HepG2 (cell line): ENCODE results near the gene CHRD. TPM values are rescaled to one million over a fixed set of nuclear protein-coding genes. Genes with fewer than 3 reads are reported as not detected.

Experiments used
- ATAC-seq: fragments of 200-7000 bp; cut with Tn5 transposase; 3 replicates; pipeline ENCODE4 v1.9.1; 2020; ENCODE audit warnings: mild to moderate bottlenecking, moderate library complexity
- BruUV-seq: library from RNA; stranded (reverse); fragments of 400-500 nt; replicated peaks from 2 replicates; lab custom pipeline; 2021; lab: Mats Ljungman, UMichigan
- CTCF ChIA-PET: fragments of 300-600 bp; formaldehyde crosslinking; extraction: SDS; loops from one replicate; lab custom pipeline; 2021; ENCODE audit warnings: low total read pairs, inconsistent platforms, low intra/inter-chr PET ratio; lab: Yijun Ruan, JAX
- POLR2A ChIA-PET: fragments of 350-600 bp; sonication (Branson Sonifier 250); formaldehyde crosslinking; loops from one replicate; lab custom pipeline; 2020; ENCODE audit warnings: antibody characterized with exemption, inconsistent platforms; lab: Yijun Ruan, JAX
- DNase-seq: peaks from one replicate; pipeline ENCODE4 v3.0.0-alpha.2; 2015; ENCODE audit warnings: low spot score
- FAIRE-seq: peaks from 3 replicates; lab custom pipeline; 2011; peaks lifted over from hg19 to GRCh38; lab: Jason Lieb, UNC
- H2AFZ ChIP-seq: one replicate; pipeline ENCODE4 v1.6.1; 2011; ENCODE audit warnings: low read length, inconsistent platforms
- H3K27ac ChIP-seq: fragments of 300-600 bp; 3 replicates; pipeline ENCODE4 v1.8.0; 2011; ENCODE audit warnings: mixed run types, mild to moderate bottlenecking, mixed read lengths, low read length, inconsistent platforms; ENCODE audit not compliant: insufficient read depth; ENCODE audit errors: extremely low read length
- H3K27me3 ChIP-seq, 2 experiments: fragments of 200-600 bp in 1 of 2; 2 replicates in 1 of 2; 3 replicates in 1 of 2; pipeline versions ENCODE4 v1.6.0 to v1.8.0; 2011; ENCODE audit warnings: low read length in 2 of 2, mild to moderate bottlenecking in 2 of 2, moderate library complexity in 2 of 2, inconsistent platforms in 1 of 2; ENCODE audit not compliant: insufficient read depth in 2 of 2, control insufficient read depth in 1 of 2
- H3K36me3 ChIP-seq, 2 experiments: fragments of 200-600 bp in 1 of 2; replicated peaks in 1 of 2; 2 replicates in 1 of 2; 3 replicates in 1 of 2; pipeline versions ENCODE4 v1.5.1 to v1.8.0; 2011; ENCODE audit warnings: low read length in 2 of 2, inconsistent platforms in 1 of 2; ENCODE audit not compliant: insufficient read depth in 2 of 2, control insufficient read depth in 1 of 2
- H3K4me1 ChIP-seq: 2 replicates; pipeline ENCODE4 v1.5.1; 2012; ENCODE audit warnings: low read length, inconsistent platforms; ENCODE audit not compliant: insufficient read depth
- H3K4me2 ChIP-seq: 2 replicates; pipeline ENCODE4 v1.6.0; 2011; ENCODE audit warnings: low read depth, low read length, inconsistent platforms
- H3K4me3 ChIP-seq, 3 experiments: fragments of 200-600 bp in 1 of 3; sonication (generic), shearing (Covaris generic) in 1 of 3; replicated peaks in 1 of 3; 2 replicates each; pipeline ENCODE4 v1.5.1; 2011 to 2016; ENCODE audit warnings: low read length in 3 of 3, inconsistent platforms in 2 of 3, low read depth in 2 of 3, mild to moderate bottlenecking in 2 of 3, control low read depth in 1 of 3, mixed read lengths in 1 of 3; ENCODE audit not compliant: insufficient read depth in 1 of 3
- H3K79me2 ChIP-seq: one replicate; pipeline ENCODE4 v1.6.1; 2011; ENCODE audit warnings: low read length, inconsistent platforms; ENCODE audit not compliant: insufficient read depth
- H3K9ac ChIP-seq: 2 replicates; pipeline ENCODE4 v1.6.0; 2011; ENCODE audit warnings: mild to moderate bottlenecking, low read depth, low read length, inconsistent platforms; ENCODE audit not compliant: insufficient read depth
- H3K9me3 ChIP-seq: 2 replicates; pipeline ENCODE4 v1.5.1; 2012; ENCODE audit warnings: mild to moderate bottlenecking, low read length
- H4K20me1 ChIP-seq: 2 replicates; pipeline ENCODE4 v1.6.0; 2011; ENCODE audit warnings: inconsistent platforms, mild to moderate bottlenecking, low read length, moderate library complexity; ENCODE audit not compliant: insufficient read depth
- AGO2 ChIP-seq: fragments of 200-400 bp; formaldehyde crosslinking; optimal IDR thresholded peaks from 2 replicates; pipeline ENCODE3; 2017; ENCODE audit warnings: mild to moderate bottlenecking, low read depth, low read length, moderate library complexity
- ATF1 ChIP-seq: IDR thresholded peaks from 2 replicates; pipeline ENCODE4 v1.6.1; 2016; ENCODE audit warnings: mild to moderate bottlenecking, control low read depth
- FOXO1 ChIP-seq: sonication (generic); formaldehyde crosslinking; IDR thresholded peaks from 2 replicates; pipeline ENCODE4 v1.4.0; 2020; ENCODE audit warnings: missing genetic modification reagents
- SETDB1 ChIP-seq: sonication (generic); formaldehyde crosslinking; IDR thresholded peaks from 2 replicates; pipeline ENCODE4 v1.5.1; 2020; ENCODE audit warnings: missing genetic modification reagents, mild to moderate bottlenecking, borderline replicate concordance
- ZMYM3 ChIP-seq: sonication (generic); formaldehyde crosslinking; IDR thresholded peaks from 2 replicates; pipeline ENCODE4 v1.5.1; 2020; ENCODE audit warnings: mild to moderate bottlenecking, missing genetic modification reagents
- ZNF614 ChIP-seq: IDR thresholded peaks from 2 replicates; pipeline ENCODE4 v1.6.1; 2018; ENCODE audit warnings: missing biosample characterization, missing genetic modification reagents, inconsistent platforms, borderline replicate concordance
- ZNF768 ChIP-seq: sonication (generic); formaldehyde crosslinking; IDR thresholded peaks from 2 replicates; pipeline ENCODE4 v1.4.0; 2020; ENCODE audit warnings: missing genetic modification reagents
- ZNF782 ChIP-seq: sonication (generic); formaldehyde crosslinking; IDR thresholded peaks from 2 replicates; pipeline ENCODE4 v1.4.0; 2020; ENCODE audit warnings: missing genetic modification reagents, mild to moderate bottlenecking, borderline replicate concordance
- WGBS: methylation state at CpG from one replicate; pipeline ENCODE4 v1.1.6; 2017; ENCODE audit warnings: low lambda C conversion rate; 5-methylcytosine and 5-hydroxymethylcytosine counted together
- in situ Hi-C: cut with HindIII; loops from 2 replicates; pipeline ENCODE4 v1.10.0; 2017; ENCODE audit warnings: low pct_unique_long_range_greater_than_20kb; ENCODE audit not compliant: extremely low pct_ligation_motif_present
- intact Hi-C: fragments of 100-400 bp; cut with micrococcal nuclease; formaldehyde crosslinking; loops from one replicate; pipeline ENCODE4 v1.10.0; 2022; ENCODE audit not compliant: unreplicated experiment
- polyA plus RNA-seq, 8 experiments: library from polyadenylated mRNA; depleted of rRNA in 3 of 8; stranded (reverse) in 7 of 8; unstranded in 1 of 8; fragments of >200 nt; fragmentation: Illumina TruSeq in 4 of 8; extraction: Trizol in 4 of 8; gene quantifications; 2 replicates each; pipeline versions ENCODE4 v1.2.1 to v1.2.3, GENCODE V29; 2011 to 2016; ENCODE audit warnings: low read depth in 4 of 8, missing spikeins in 1 of 8, mixed read lengths in 1 of 8; ENCODE audit not compliant: insufficient read depth in 1 of 8
- total RNA-seq, 5 experiments: library from RNA; depleted of rRNA; stranded (reverse); fragments of >200 nt; fragmentation: Illumina TruSeq; extraction: Trizol; gene quantifications; 2 replicates each; pipeline ENCODE4 v1.2.3, GENCODE V29; 2016; ENCODE audit warnings: low read depth in 1 of 5

CHRD gene
- total and polyA plus RNA-seq, 2 of the 13 experiments (the other 11 are each of a cell fraction or from before 2014, with no cell fraction given): 22.2 to 35.2 TPM

GRCh38 chr3:184359610-184360009, 20.2 kb upstream of the CHRD start:
- Histone ChIP-seq H3K9me3 (no peaks in the 10 kb centered on the region), H3K27me3 (no peaks in the 10 kb centered on the region; a peak in 1 of 5 replicates), H2AFZ (no peak overlapping the region), H3K4me2 (no peak overlapping the region), H3K27ac (no peak overlapping the region), H3K9ac (no peak overlapping the region), H3K4me3 (no peak overlapping the region), H4K20me1 (0 out of 2 replicates have a peak, but pooled peaks cover 5% of the 10 kb centered on the region), H3K36me3 (peaks cover 8 to 36% of the 10 kb centered on the region in 2 experiments; a peak in 4 of 5 replicates), H3K4me1 (peaks cover 30% of the 10 kb centered on the region), H3K79me2 (peaks cover 25% of the 10 kb centered on the region)
- no TSS peak for BruUV-seq
- no peak for ATAC-seq
- in situ Hi-C loops (no loop called here), intact Hi-C loops (no loop called here)
- 81% methylated on average over 9 of the region's 9 CpGs for WGBS
- no peak for FAIRE-seq
- ChIA-PET POLR2A (interaction anchor here (0.7 to 1.6 kb wide), 2 partner anchors 9 to 14 kb away, joined by 3 to 6 read pairs; no protein-coding TSS in a partner anchor), CTCF (no interaction called here)
- DNase-seq: no peak
- no peak for TF ChIP-seq ZNF768 (CRISPR knock-in tag)
- TF ChIP-seq AGO2: peak; percentile 24

GRCh38 chr3:184360070-184360928, 19.6 kb upstream of the CHRD start:
- in situ Hi-C loops (no loop called here), intact Hi-C loops (no loop called here)
- peak overlapping the region; percentile 100 for H3K4me2 ChIP-seq
- no peaks in the 10 kb centered on the region for H3K9me3 ChIP-seq
- H3K4me1 ChIP-seq: peaks cover 34% of the 10 kb centered on the region
- peak overlapping the region; percentile 86 for H3K9ac ChIP-seq
- DNase-seq (no peak), FAIRE-seq (no peak), ATAC-seq (no peak)
- POLR2A ChIA-PET: interaction anchor here (0.7 to 2.7 kb wide), 4 partner anchors 8 to 19 kb away, joined by 3 to 14 read pairs (median 8); partner anchors contain the start of gene CHRD
- H3K4me3 ChIP-seq: peak overlapping the region; percentile 93 to 96 (median 95)
- H3K79me2 ChIP-seq: peaks cover 31% of the 10 kb centered on the region
- H4K20me1 ChIP-seq: 0 out of 2 replicates have a peak, but pooled peaks cover 7% of the 10 kb centered on the region
- H3K36me3 ChIP-seq: peaks cover 10 to 38% of the 10 kb centered on the region in 2 experiments
- no peak for TF ChIP-seq ZMYM3 (CRISPR knock-in tag)
- TF ChIP-seq ZNF782 (CRISPR knock-in tag): no peak
- TF ChIP-seq ATF1 (CRISPR knock-in tag): no peak
- no peak for TF ChIP-seq SETDB1 (CRISPR knock-in tag)
- TF ChIP-seq FOXO1: no peak
- no peak for TF ChIP-seq ZNF614 (CRISPR knock-in tag)
- CTCF ChIA-PET: no interaction called here
- no peak overlapping the region for H2AFZ ChIP-seq
- 49% methylated on average over 12 of the region's 12 CpGs for WGBS
- H3K27ac ChIP-seq: peak overlapping the region; percentile 67
- BruUV-seq: no TSS peak
- no peaks in the 10 kb centered on the region; a peak in 1 of 5 replicates for H3K27me3 ChIP-seq
